HEK293 (cell line): ENCODE data around the gene PINLYP.

Source experiments
- BCL11A ChIP-seq: fragments of 450-650 bp; formaldehyde crosslinking; IDR thresholded peaks from 2 replicates; pipeline ENCODE4 v1.5.1; 2016; ENCODE audit warnings: low read depth, missing biosample characterization, missing genetic modification characterization
- HOXA7 ChIP-seq: sonication (generic); formaldehyde crosslinking; IDR thresholded peaks from 2 replicates; pipeline ENCODE4 v1.8.1; 2022; ENCODE audit warnings: missing genetic modification reagents, borderline replicate concordance
- KLF1 ChIP-seq: fragments of 450-650 bp; formaldehyde crosslinking; IDR thresholded peaks from 2 replicates; pipeline ENCODE4 v1.5.1; 2016; ENCODE audit warnings: missing biosample characterization, missing genetic modification characterization
- KLF16 ChIP-seq: fragments of 450-650 bp; formaldehyde crosslinking; IDR thresholded peaks from 2 replicates; pipeline ENCODE4 v1.5.1; 2017; ENCODE audit warnings: missing biosample characterization, missing genetic modification characterization
- MYNN ChIP-seq: fragments of 450-650 bp; formaldehyde crosslinking; IDR thresholded peaks from 2 replicates; pipeline ENCODE4 v1.5.1; 2016; ENCODE audit warnings: missing biosample characterization, missing genetic modification characterization, borderline replicate concordance
- MZF1 ChIP-seq: fragments of 450-650 bp; formaldehyde crosslinking; IDR thresholded peaks from 2 replicates; pipeline ENCODE4 v1.5.1; 2017; ENCODE audit warnings: missing biosample characterization, missing genetic modification characterization, borderline replicate concordance
- SCRT2 ChIP-seq: fragments of 450-650 bp; formaldehyde crosslinking; IDR thresholded peaks from 2 replicates; pipeline ENCODE4 v1.5.1; 2016; ENCODE audit warnings: missing biosample characterization, missing genetic modification characterization
- SP3 ChIP-seq: fragments of 450-650 bp; formaldehyde crosslinking; IDR thresholded peaks from 2 replicates; pipeline ENCODE4 v1.5.1; 2016; ENCODE audit warnings: missing biosample characterization, missing genetic modification characterization
- TCF7L2 ChIP-seq: IDR thresholded peaks from 2 replicates; pipeline ENCODE4 v1.6.1; 2011; ENCODE audit warnings: low read depth, mild to moderate bottlenecking, inconsistent platforms, low read length, moderate library complexity, borderline replicate concordance
- ZBTB21 ChIP-seq: fragments of 450-650 bp; formaldehyde crosslinking; IDR thresholded peaks from 2 replicates; pipeline ENCODE4 v1.5.1; 2017; ENCODE audit warnings: missing biosample characterization, missing genetic modification characterization
- ZEB2 ChIP-seq: fragments of 450-650 bp; formaldehyde crosslinking; IDR thresholded peaks from 2 replicates; pipeline ENCODE4 v1.5.1; 2016; ENCODE audit warnings: missing biosample characterization, missing genetic modification characterization
- ZFP41 ChIP-seq: fragments of 450-650 bp; formaldehyde crosslinking; IDR thresholded peaks from 2 replicates; pipeline ENCODE4 v1.5.1; 2016; ENCODE audit warnings: missing biosample characterization, missing genetic modification characterization, borderline replicate concordance
- ZNF174 ChIP-seq: fragments of 450-650 bp; formaldehyde crosslinking; IDR thresholded peaks from 2 replicates; pipeline ENCODE4 v1.5.0; 2017; ENCODE audit warnings: missing biosample characterization, mild to moderate bottlenecking, missing genetic modification characterization
- ZNF221 ChIP-seq: fragments of 450-650 bp; formaldehyde crosslinking; IDR thresholded peaks from 2 replicates; pipeline ENCODE4 v1.5.1; 2017; ENCODE audit warnings: missing biosample characterization, missing genetic modification characterization, borderline replicate concordance
- ZNF239 ChIP-seq: fragments of 450-650 bp; formaldehyde crosslinking; IDR thresholded peaks from 2 replicates; pipeline ENCODE4 v1.5.1; 2016; ENCODE audit warnings: missing biosample characterization, missing genetic modification characterization
- ZNF324 ChIP-seq: fragments of 450-650 bp; formaldehyde crosslinking; IDR thresholded peaks from 2 replicates; pipeline ENCODE4 v1.5.1; 2016; ENCODE audit warnings: missing biosample characterization, missing genetic modification characterization
- ZNF416 ChIP-seq: fragments of 450-650 bp; formaldehyde crosslinking; IDR thresholded peaks from 2 replicates; pipeline ENCODE4 v1.5.1; 2016; ENCODE audit warnings: missing biosample characterization, missing genetic modification characterization
- ZNF426 ChIP-seq: fragments of 450-650 bp; formaldehyde crosslinking; IDR thresholded peaks from 2 replicates; pipeline ENCODE4 v1.5.1; 2017; ENCODE audit warnings: missing biosample characterization, missing genetic modification characterization, mild to moderate bottlenecking, inconsistent platforms, moderate library complexity
- ZNF473 ChIP-seq: fragments of 450-650 bp; formaldehyde crosslinking; IDR thresholded peaks from 2 replicates; pipeline ENCODE4 v1.5.1; 2017; ENCODE audit warnings: missing biosample characterization, missing genetic modification characterization
- ZNF544 ChIP-seq: fragments of 450-650 bp; formaldehyde crosslinking; IDR thresholded peaks from 2 replicates; pipeline ENCODE4 v1.5.0; 2017; ENCODE audit warnings: missing biosample characterization, missing genetic modification characterization
- ZNF629 ChIP-seq: fragments of 450-650 bp; formaldehyde crosslinking; IDR thresholded peaks from 2 replicates; pipeline ENCODE4 v1.5.1; 2017; ENCODE audit warnings: missing biosample characterization, missing genetic modification characterization
- ZNF701 ChIP-seq: fragments of 450-650 bp; formaldehyde crosslinking; IDR thresholded peaks from 2 replicates; pipeline ENCODE4 v1.5.1; 2016; ENCODE audit warnings: missing biosample characterization, missing genetic modification characterization
- ZNF76 ChIP-seq: fragments of 450-650 bp; formaldehyde crosslinking; IDR thresholded peaks from 2 replicates; pipeline ENCODE4; 2016; ENCODE audit warnings: low read depth, missing biosample characterization, missing genetic modification characterization, borderline replicate concordance
- ZNF776 ChIP-seq: fragments of 450-650 bp; formaldehyde crosslinking; IDR thresholded peaks from 2 replicates; pipeline ENCODE4 v1.5.0; 2017; ENCODE audit warnings: missing biosample characterization, missing genetic modification characterization, borderline replicate concordance
- ZNF777 ChIP-seq: fragments of 450-650 bp; formaldehyde crosslinking; IDR thresholded peaks from 2 replicates; pipeline ENCODE4 v1.5.1; 2017; ENCODE audit warnings: missing biosample characterization, missing genetic modification characterization, borderline replicate concordance
- ZNF830 ChIP-seq: fragments of 450-650 bp; IDR thresholded peaks from 2 replicates; pipeline ENCODE4 v1.5.0; 2018; ENCODE audit warnings: missing biosample characterization, missing genetic modification characterization, low read depth, mild to moderate bottlenecking, moderate library complexity
- TF ChIP-seq, protein P1 (sequence below): fragments of 450-650 bp; formaldehyde crosslinking; IDR thresholded peaks from 2 replicates; pipeline ENCODE4 v1.5.1; 2016; ENCODE audit warnings: missing biosample characterization, missing genetic modification characterization
- TF ChIP-seq, protein P2 (sequence below): fragments of 450-650 bp; formaldehyde crosslinking; IDR thresholded peaks from 2 replicates; pipeline ENCODE4 v1.5.0; 2017; ENCODE audit warnings: missing biosample characterization, missing genetic modification characterization, borderline replicate concordance
- TF ChIP-seq, protein P3 (sequence below): fragments of 450-650 bp; formaldehyde crosslinking; IDR thresholded peaks from 2 replicates; pipeline ENCODE4 v1.5.1; 2016; ENCODE audit warnings: missing biosample characterization, missing genetic modification characterization
- TF ChIP-seq, protein P4 (sequence below): fragments of 450-650 bp; formaldehyde crosslinking; IDR thresholded peaks from 2 replicates; pipeline ENCODE4 v1.5.1; 2017; ENCODE audit warnings: missing biosample characterization, missing genetic modification characterization
- TF ChIP-seq, protein P5 (sequence below): fragments of 450-650 bp; formaldehyde crosslinking; IDR thresholded peaks from 2 replicates; pipeline ENCODE4 v1.5.1; 2017; ENCODE audit warnings: missing biosample characterization, missing genetic modification characterization

Gene PINLYP

DNA sequence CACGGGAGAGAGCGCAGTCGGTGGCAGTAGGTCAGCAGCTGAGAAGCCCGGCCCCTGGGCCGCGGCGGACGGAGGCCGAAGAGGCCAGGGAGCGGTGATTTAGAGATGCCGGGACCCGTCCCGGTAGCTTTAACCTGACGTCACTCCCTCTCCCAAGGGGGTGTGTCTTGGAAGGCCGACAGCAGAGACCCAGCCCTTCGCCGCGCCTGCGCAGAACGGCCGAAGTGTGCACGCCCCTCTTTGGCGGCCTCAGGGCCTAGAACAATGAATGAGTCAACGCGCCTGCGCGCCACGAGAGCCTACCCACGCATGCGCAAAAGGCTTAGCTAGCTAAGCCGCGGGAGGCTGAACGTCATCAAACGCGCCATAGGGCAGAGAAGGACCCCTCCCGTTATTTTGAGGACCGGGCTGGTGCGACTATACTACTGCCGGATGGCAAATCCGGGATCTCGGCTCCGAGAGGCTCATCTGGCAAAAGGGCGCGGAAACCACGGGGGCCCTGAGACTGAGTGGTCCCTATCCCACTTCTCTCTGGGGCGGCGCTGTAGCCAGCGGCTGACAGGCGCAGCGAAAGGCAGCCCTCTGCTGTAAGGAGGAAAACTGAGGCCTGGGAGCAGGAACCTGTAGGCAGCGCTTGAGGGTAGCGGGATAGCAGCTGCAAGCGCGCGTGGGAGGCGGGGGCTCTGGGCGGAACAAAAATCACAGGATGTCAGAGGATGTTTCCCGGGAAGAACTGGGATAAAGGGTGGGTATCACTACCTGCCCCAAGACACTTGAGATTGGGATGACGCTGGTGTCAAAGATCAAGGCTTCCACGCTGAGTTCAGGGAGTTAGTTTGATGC is 20.6 kb downstream of the PINLYP start, which contains the start of the genes IRGQ and ZNF576 (continued):
- TF ChIP-seq, protein P1, sequence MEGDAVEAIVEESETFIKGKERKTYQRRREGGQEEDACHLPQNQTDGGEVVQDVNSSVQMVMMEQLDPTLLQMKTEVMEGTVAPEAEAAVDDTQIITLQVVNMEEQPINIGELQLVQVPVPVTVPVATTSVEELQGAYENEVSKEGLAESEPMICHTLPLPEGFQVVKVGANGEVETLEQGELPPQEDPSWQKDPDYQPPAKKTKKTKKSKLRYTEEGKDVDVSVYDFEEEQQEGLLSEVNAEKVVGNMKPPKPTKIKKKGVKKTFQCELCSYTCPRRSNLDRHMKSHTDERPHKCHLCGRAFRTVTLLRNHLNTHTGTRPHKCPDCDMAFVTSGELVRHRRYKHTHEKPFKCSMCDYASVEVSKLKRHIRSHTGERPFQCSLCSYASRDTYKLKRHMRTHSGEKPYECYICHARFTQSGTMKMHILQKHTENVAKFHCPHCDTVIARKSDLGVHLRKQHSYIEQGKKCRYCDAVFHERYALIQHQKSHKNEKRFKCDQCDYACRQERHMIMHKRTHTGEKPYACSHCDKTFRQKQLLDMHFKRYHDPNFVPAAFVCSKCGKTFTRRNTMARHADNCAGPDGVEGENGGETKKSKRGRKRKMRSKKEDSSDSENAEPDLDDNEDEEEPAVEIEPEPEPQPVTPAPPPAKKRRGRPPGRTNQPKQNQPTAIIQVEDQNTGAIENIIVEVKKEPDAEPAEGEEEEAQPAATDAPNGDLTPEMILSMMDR: peak; percentile 99
- TF ChIP-seq ZNF221: no peak
- no peak for TF ChIP-seq ZNF701 (tag by site-specific recombination)
- peak; percentile 95 for TF ChIP-seq SP3 (tag by site-specific recombination)
- TF ChIP-seq HOXA7 (CRISPR knock-in tag): no peak
- TF ChIP-seq, protein P2, sequence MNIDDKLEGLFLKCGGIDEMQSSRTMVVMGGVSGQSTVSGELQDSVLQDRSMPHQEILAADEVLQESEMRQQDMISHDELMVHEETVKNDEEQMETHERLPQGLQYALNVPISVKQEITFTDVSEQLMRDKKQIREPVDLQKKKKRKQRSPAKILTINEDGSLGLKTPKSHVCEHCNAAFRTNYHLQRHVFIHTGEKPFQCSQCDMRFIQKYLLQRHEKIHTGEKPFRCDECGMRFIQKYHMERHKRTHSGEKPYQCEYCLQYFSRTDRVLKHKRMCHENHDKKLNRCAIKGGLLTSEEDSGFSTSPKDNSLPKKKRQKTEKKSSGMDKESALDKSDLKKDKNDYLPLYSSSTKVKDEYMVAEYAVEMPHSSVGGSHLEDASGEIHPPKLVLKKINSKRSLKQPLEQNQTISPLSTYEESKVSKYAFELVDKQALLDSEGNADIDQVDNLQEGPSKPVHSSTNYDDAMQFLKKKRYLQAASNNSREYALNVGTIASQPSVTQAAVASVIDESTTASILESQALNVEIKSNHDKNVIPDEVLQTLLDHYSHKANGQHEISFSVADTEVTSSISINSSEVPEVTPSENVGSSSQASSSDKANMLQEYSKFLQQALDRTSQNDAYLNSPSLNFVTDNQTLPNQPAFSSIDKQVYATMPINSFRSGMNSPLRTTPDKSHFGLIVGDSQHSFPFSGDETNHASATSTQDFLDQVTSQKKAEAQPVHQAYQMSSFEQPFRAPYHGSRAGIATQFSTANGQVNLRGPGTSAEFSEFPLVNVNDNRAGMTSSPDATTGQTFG (tag by site-specific recombination): no peak
- TF ChIP-seq MYNN: no peak
- no peak for TF ChIP-seq ZNF416 (tag by site-specific recombination)
- no peak for TF ChIP-seq ZNF777
- TF ChIP-seq ZEB2 (tag by site-specific recombination): peak; percentile 97
- no peak; the same call in none of the 2 replicates for TF ChIP-seq KLF1 (tag by site-specific recombination)
- TF ChIP-seq ZNF473: no peak
- TF ChIP-seq, protein P3, sequence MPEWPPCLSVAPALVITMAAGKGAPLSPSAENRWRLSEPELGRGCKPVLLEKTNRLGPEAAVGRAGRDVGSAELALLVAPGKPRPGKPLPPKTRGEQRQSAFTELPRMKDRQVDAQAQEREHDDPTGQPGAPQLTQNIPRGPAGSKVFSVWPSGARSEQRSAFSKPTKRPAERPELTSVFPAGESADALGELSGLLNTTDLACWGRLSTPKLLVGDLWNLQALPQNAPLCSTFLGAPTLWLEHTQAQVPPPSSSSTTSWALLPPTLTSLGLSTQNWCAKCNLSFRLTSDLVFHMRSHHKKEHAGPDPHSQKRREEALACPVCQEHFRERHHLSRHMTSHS (tag by site-specific recombination): no peak
- TF ChIP-seq ZFP41 (tag by site-specific recombination): no peak
- peak; percentile 97 for TF ChIP-seq ZNF629 (tag by site-specific recombination)
- peak; percentile 54; the same call in 1 of the 2 replicates for TF ChIP-seq KLF16
- no peak for TF ChIP-seq ZNF426
- no peak for TF ChIP-seq TCF7L2
- TF ChIP-seq SCRT2 (tag by site-specific recombination): peak; percentile 100
- peak; percentile 98 for TF ChIP-seq ZNF324
- no peak for TF ChIP-seq ZNF544 (tag by site-specific recombination)
- TF ChIP-seq ZNF174 (tag by site-specific recombination): no peak
- TF ChIP-seq, protein P4, sequence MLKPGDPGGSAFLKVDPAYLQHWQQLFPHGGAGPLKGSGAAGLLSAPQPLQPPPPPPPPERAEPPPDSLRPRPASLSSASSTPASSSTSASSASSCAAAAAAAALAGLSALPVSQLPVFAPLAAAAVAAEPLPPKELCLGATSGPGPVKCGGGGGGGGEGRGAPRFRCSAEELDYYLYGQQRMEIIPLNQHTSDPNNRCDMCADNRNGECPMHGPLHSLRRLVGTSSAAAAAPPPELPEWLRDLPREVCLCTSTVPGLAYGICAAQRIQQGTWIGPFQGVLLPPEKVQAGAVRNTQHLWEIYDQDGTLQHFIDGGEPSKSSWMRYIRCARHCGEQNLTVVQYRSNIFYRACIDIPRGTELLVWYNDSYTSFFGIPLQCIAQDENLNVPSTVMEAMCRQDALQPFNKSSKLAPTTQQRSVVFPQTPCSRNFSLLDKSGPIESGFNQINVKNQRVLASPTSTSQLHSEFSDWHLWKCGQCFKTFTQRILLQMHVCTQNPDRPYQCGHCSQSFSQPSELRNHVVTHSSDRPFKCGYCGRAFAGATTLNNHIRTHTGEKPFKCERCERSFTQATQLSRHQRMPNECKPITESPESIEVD (tag by site-specific recombination): no peak; the same call in 1 of the 2 replicates
- TF ChIP-seq ZNF239 (tag by site-specific recombination): no peak; the same call in 1 of the 2 replicates
- no peak for TF ChIP-seq ZNF830 (tag by site-specific recombination)
- TF ChIP-seq ZBTB21 (tag by site-specific recombination): peak; percentile 94
- no peak for TF ChIP-seq ZNF776 (tag by site-specific recombination)
- TF ChIP-seq, protein P5, sequence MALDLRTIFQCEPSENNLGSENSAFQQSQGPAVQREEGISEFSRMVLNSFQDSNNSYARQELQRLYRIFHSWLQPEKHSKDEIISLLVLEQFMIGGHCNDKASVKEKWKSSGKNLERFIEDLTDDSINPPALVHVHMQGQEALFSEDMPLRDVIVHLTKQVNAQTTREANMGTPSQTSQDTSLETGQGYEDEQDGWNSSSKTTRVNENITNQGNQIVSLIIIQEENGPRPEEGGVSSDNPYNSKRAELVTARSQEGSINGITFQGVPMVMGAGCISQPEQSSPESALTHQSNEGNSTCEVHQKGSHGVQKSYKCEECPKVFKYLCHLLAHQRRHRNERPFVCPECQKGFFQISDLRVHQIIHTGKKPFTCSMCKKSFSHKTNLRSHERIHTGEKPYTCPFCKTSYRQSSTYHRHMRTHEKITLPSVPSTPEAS (tag by site-specific recombination): no peak
- 0 out of 2 replicates have a peak, but pooled peaks have one; percentile 18 for TF ChIP-seq MZF1 (tag by site-specific recombination)
- TF ChIP-seq ZNF76 (tag by site-specific recombination): peak; percentile 91
- TF ChIP-seq BCL11A: no peak; the same call in 1 of the 2 replicates
